ENCODE results near the gene DNM1.

- TF ChIP-seq POLR2A (IDR thresholded peaks at IDR 0.05; ENCODE audit: low read length) (no peak), GATA1 (IDR thresholded peaks at IDR 0.05; ENCODE audit: low read depth, low read length) (no peak)
Measured at GRCh38 chr9:128276574-128277270, 73.5 kb downstream of the DNM1 start.

All from erythroblast (primary cell).